GM21786 (cell line): ENCODE data around the gene RABL2A.
"Not testable (repeated sequence)": the region's sequence is repeated elsewhere in the genome, so short reads cannot be mapped to it uniquely, and the experiment has no call there.

Experiments
- ATAC-seq: cut with Tn5 transposase; IDR thresholded peaks from one replicate; pipeline ENCODE4 v1.9.1; 2021; ENCODE audit not compliant: unreplicated experiment

The RABL2A gene

GRCh38 chr2:113606036-113606435 lies 21.0 kb upstream of the RABL2A start:
- not testable (repeated sequence) for ATAC-seq

DNA sequence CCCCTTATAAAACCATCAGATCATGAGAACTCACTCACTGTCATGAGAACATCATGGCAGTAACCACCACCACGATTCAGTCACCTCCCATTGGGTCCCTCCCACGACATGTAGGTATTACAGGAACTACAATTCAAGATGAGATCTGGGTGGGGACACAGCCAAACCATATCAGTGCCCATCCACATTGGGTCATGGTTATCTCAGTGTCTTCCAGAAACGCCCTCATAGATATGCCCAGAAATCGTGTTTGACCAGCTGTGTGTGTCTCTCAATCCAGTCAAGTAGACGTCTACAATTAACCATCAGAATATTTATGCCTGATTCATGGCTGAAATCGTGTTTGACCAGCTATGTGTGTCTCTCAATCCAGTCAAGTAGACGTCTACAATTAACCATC lies 17.2 kb upstream of the RABL2A start:
- ATAC-seq = not testable (repeated sequence)

- ATAC-seq = not testable (repeated sequence)
Measured at GRCh38 chr2:113621002-113621401, 6.1 kb upstream of the RABL2A start.

- ATAC-seq = not testable (repeated sequence)
Measured at GRCh38 chr2:113625906-113626305, 1.2 kb upstream of the RABL2A start.

DNA sequence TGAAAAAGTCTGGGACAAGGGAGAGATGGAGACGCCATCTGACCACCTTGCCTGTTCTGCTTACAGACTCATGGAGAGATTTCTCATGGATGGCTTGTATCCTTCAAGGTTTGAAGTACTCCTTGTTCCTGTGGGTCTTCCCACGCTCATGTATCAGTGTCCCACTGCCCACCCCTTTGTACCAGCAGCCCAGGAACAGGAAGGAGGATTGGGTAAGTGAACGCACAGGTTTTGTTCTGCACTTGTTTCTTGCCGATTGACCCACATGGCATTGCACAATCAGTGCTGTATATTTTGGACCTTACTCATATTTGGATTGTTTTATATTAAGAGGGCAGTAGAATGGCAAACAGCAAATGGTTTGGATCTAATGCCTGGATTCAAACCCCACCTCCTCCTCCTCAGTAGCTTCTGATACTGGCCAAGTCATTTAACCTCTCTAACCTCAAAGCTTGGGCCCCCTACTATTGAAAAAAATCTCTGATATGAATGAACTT lies 5.8 kb downstream of the RABL2A start:
- not testable (repeated sequence) for ATAC-seq

- ATAC-seq = not testable (repeated sequence)
Measured at GRCh38 chr2:113635358-113635757, 8.3 kb downstream of the RABL2A start.

DNA sequence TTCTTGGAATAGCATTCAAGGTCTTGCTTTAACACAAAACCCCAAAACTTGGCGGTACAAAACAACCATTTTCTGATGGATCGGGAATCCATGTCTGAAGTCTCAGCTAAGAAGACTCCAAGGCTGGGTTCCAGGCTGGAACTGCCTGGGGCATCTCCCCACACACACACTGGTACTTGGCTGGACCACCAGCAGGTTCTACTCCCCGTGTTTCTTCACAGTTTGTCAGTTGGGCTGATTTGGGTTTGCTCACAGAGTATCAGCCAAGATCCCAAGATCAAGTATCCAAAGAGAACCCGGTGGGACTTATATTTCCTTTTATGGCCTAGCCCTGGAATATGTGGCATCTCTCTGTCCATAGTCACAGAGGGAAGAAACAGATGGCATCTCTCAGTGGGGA lies 9.2 kb downstream of the RABL2A start:
- not testable (repeated sequence) for ATAC-seq

- ATAC-seq = not testable (repeated sequence)
Measured at GRCh38 chr2:113638084-113638483, 11.0 kb downstream of the RABL2A start.

DNA sequence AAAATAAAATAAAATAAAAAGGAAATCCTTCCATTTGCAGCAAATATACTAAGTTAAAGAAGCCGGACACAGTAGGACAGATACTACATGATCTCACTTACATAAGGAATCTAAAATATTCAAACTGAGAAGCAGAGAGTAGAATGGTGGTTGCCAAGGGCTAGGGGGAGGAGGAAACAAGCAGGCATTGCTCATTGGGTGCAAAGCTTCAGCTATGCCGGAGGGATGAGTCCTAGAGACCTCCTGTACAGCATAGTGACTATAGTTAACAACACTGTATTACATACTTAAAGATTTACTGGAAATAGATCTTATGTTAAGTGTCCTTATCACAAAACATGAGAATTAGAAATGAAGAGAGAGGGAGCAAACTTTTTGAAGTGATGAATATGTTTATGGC lies 19.2 kb downstream of the RABL2A start:
- not testable (repeated sequence) for ATAC-seq

- not testable (repeated sequence) for ATAC-seq
Measured at GRCh38 chr2:113650834-113651815, 24.1 kb downstream of the RABL2A start.

DNA sequence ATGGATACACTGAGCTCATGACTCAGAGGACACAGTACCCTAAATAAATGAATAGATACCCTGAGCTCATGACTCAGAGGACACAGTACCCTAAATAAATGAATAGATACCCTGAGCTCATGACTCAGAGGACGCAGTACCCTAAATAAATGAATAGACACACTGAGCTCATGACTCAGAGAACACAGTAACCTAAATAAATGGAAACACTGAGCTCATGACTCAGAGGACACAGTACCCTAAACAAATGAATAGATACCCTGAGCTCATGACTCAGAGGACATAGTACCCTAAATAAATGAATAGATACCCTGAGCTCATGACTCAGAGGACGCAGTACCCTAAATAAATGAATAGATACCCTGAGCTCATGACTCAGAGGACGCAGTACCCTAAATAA lies 25.5 kb downstream of the RABL2A start:
- ATAC-seq = not testable (repeated sequence)

GRCh38 chr2:113656031-113656624 lies 29.1 kb downstream of the RABL2A start:
- ATAC-seq = not testable (repeated sequence)

- not testable (repeated sequence) for ATAC-seq
Measured at GRCh38 chr2:113657735-113658134, 30.7 kb downstream of the RABL2A start.

- ATAC-seq = not testable (repeated sequence)
Measured at GRCh38 chr2:113663285-113664060, 36.4 kb downstream of the RABL2A start.

DNA sequence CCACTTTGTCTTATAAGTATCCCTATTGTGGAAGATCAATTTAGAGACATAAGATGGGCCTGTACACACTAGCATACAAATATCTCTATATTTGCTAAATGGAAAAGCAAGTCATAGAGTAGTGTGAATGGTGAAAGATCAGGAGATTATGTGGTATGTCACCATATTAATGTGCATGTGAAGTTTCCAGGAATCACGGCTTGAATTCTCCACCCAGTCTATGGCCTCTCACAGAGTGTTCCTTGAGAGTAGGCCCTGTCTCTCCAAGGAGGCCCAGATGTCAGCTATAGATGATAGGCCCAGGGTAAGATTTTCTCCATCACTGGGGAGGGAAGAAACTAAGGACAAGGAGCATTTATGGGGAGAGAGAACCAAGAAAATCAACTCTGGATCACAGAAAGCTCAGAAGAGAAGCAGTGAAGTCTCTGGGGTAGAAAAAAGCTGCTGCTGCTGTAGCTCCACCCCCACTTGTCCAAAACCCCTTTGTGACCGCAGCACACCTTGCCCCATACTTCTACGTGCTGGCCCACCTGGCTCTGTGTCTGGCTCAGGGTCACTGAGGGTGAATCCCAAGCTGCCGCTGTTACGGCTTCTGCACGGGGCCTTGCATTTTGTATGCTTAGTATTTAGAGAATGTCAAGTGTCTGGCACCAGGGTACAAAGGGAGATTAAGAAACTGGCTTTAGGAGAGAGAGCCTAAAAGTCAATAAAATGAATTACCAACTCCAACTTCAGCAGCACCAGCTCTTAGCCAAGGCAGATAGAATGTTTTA lies 37.9 kb downstream of the RABL2A start:
- ATAC-seq = not testable (repeated sequence)

DNA sequence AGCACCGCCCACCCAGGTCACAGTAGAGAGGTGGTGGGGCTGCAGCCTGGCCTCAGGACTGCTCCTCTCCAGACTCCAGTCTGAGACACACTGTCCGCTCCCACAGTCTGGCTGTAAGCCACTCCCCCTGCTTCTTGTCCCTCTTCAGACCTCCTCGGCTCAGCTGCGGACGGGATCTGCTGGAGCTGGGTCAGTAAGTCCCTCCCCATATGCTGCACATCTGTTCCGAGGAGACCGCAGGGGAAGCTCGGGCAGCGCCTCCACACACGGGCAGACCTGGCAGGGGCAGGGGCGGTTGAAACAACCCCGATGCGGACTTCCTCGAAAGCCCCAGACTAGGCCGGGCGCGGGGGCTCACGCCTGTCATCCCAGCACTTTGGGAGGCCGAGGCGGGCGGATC lies 41.9 kb downstream of the RABL2A start:
- not testable (repeated sequence) for ATAC-seq

- no peak for ATAC-seq
Measured at GRCh38 chr2:113672326-113672932, 45.4 kb downstream of the RABL2A start.

- no peak for ATAC-seq
Measured at GRCh38 chr2:113675875-113676274, 48.8 kb downstream of the RABL2A start.

DNA sequence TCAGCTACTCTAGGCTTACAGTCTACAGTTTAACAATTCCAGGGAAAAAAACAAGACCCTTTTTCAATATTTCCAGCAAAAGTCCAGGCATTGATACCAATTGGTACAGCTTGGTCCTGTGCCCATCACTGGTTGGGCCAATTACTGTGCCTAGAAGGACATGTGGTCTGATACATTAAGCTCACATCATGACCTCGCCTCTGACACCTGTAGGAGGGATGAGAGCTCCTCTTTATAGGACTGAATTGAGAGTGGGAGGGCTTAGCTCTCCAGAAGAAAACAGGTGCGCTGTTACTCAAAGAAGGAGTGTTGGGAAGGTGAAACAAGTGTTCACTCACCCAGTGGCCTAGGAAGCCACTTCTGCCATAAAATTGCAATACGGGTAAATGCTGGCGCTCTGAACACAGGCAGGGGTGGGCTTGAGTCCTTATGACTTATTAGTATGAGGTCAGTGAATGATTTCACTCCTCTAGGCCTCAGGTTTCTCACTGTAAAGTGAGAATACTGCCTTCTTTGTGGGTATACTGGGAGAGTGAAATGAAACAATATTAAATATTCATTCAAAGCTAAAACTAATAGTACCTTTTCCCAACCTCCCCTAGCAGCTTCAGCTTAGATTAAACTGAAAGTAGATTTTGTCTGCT lies 49.7 kb downstream of the RABL2A start:
- no peak for ATAC-seq
